A549 (cell line): ENCODE data around the gene LRRC2.

Experiments used
- POLR2A ChIP-seq: IDR thresholded peaks from 2 replicates; pipeline ENCODE4 v1.6.1; 2012; ENCODE audit warnings: mild to moderate bottlenecking, low read length
- ZFP36 ChIP-seq: fragments of 450-650 bp; IDR thresholded peaks from 2 replicates; pipeline ENCODE4 v1.6.1; 2014; ENCODE audit warnings: borderline replicate concordance; ENCODE audit not compliant: partially characterized antibody

DNA sequence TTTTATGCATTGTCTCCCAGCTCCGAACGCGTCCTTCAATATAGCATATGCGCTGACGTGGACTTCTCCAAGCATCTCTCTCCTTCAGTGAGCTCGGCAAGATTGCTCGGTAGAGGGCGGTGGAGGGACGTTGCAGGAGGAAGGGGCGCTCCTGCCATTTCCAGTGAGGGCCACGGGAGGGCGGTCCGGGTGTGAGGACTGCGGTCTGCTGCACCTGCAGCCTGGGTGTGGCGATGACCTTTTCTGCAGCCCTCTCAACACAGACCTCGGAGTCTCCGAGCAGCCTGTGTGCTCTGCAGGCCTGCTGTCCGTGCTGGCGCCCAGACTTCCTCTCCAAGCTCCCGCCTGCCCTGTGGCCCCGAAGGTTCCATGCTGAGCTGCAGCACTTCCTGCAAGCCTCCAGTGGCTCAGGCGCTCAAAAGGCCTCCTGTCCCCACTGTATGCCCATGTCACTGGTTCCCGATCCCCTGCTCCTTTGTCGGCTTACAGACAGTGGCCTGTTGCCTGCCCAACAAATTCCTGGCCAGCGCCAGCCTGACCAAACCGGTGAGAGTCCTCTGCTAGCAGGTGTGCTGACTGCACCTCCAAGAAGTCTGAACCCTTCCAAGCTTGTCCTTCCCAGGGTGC is 77.3 kb downstream of the LRRC2 start:
- TF ChIP-seq ZFP36 (no peak), POLR2A (no peak)
